VCaP (cell line): Measurements from ENCODE around the gene CTCFL.
"Not testable (repeated sequence)": the region's sequence is repeated elsewhere in the genome, so short reads cannot be mapped to it uniquely, and the experiment has no call there.

ENCODE experiments used
- H3K27ac ChIP-seq: fragments of 450-650 bp; 2 replicates; pipeline ENCODE4 v1.5.1; 2017
- TF ChIP-seq, protein P1 (sequence below): fragments of 450-650 bp; conservative IDR thresholded peaks from 2 replicates; pipeline ENCODE4 v1.5.1; 2017; ENCODE audit warnings: mild to moderate bottlenecking, moderate library complexity

CTCFL gene

DNA sequence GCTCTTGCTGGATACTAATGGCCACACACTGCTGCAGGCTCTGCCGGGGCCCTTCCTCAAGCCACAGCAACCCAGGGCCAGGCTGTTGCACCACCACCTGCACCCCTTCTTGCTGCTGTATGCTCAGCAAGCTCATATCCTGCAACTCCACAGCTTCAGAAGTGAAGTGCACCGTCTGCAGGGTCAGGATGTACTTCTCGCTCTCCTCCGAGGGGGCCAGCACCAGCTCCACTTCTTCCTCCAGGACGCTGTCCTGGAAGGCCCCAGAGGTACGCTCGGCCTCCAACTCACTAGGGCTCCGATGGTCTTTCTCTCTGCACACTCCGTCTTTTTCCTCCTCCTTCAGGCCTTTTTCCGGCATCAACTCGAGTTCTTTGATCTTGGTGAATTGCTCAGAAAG is 1.2 kb downstream of the CTCFL start:
- no peak overlapping the region for H3K27ac ChIP-seq
- TF ChIP-seq, protein P1, sequence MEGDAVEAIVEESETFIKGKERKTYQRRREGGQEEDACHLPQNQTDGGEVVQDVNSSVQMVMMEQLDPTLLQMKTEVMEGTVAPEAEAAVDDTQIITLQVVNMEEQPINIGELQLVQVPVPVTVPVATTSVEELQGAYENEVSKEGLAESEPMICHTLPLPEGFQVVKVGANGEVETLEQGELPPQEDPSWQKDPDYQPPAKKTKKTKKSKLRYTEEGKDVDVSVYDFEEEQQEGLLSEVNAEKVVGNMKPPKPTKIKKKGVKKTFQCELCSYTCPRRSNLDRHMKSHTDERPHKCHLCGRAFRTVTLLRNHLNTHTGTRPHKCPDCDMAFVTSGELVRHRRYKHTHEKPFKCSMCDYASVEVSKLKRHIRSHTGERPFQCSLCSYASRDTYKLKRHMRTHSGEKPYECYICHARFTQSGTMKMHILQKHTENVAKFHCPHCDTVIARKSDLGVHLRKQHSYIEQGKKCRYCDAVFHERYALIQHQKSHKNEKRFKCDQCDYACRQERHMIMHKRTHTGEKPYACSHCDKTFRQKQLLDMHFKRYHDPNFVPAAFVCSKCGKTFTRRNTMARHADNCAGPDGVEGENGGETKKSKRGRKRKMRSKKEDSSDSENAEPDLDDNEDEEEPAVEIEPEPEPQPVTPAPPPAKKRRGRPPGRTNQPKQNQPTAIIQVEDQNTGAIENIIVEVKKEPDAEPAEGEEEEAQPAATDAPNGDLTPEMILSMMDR = no peak

DNA sequence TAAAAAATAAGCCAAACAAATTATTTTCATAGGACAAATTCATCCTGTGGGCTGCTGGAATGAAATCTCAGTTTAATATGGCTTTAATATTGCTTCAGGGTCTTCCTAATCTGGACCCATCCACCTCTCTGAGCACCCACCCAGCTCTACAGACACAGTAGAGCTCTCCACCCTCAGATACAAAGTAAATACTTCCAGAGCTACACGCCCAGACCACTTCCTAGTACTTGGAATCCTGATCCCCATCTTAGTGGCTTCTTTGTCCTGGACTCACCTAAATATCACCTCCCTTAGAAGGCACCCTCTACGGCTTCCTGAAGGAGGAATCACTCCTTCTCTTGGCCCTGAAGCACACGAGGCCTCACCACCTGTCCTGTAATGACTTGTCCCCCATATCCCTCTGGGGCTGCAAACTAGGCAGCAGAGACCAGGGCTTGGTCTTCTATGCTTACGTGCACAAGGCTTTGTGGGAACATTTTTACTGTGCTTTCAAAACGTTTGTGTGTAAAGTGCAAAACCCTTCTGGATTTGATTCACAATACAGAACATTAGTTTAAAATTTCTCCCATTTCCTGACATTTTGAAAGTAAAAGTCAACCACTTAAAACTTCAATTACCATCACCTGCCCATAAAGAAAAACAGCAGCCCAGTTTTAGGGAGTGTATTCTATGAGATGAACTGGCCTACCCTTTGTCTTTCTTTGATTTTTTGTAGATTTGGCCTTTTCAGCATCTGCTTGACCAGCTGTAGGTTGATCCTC is 2.4 kb downstream of the CTCFL start:
- no peak overlapping the region for H3K27ac ChIP-seq
- TF ChIP-seq, protein P1 = no peak

DNA sequence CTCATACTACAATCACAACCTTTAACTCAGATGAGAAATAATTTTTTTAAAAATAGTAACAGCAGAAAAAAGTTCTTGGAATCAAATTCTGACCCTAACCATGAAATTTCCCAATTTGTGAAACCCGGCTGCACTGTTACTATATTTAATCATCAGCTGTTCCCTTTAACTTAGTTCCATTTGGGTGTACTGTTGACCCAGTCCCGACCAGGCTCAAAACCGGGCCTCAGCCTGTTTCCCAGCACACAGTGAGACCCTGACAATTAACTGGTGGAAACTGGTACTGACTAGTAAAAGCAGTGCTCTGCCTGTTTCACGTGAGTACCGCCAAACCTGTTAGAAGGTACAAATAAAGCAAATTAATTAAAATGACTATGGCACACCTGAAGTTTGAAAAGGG is 7.0 kb downstream of the CTCFL start:
- no peak overlapping the region for H3K27ac ChIP-seq
- TF ChIP-seq, protein P1 = no peak

- no peak overlapping the region for H3K27ac ChIP-seq
- TF ChIP-seq, protein P1 = peak; percentile 92
Observed at GRCh38 chr20:57514273-57514751, 10.6 kb downstream of the CTCFL start.

GRCh38 chr20:57513199-57513598 is 11.7 kb downstream of the CTCFL start:
- TF ChIP-seq, protein P1 = no peak
- no peak overlapping the region for H3K27ac ChIP-seq

- TF ChIP-seq, protein P1 = no peak
- no peak overlapping the region for H3K27ac ChIP-seq
Observed at GRCh38 chr20:57512432-57512831, 12.5 kb downstream of the CTCFL start.

DNA sequence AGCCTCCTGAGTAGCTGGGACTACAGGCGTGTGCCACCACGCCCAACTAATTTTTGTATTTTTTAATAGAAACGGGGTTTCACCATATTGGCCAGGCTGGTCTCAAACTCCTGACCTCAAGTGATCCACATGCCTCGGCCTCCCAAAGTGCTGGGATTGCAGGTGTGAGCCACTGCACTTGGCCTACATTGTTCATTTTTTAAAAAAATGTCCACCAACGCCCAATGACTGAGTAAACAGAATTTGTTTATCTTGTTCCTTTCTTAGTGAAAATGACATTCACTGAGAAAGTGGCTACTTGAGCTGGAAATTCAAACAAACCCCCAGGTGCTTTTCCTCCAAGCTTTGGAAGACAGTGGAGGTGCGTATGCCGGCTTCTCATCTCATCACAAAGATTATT is 13.2 kb downstream of the CTCFL start:
- H3K27ac ChIP-seq = not testable (repeated sequence)

GRCh38 chr20:57509665-57510237 is 15.2 kb downstream of the CTCFL start:
- TF ChIP-seq, protein P1 = peak; percentile 63
- H3K27ac ChIP-seq = no peak overlapping the region
